Gastroesophageal sphincter (tissue), 4 donors: Measurements from ENCODE around the gene IL1RAPL1. TPM values are rescaled to one million over a fixed set of nuclear protein-coding genes. Genes with fewer than 3 reads are reported as not detected.

Source experiments
- ATAC-seq: fragments of 150-250 bp; one replicate; pipeline ENCODE4 v1.9.1; 2016; ENCODE audit warnings: mild to moderate bottlenecking, moderate library complexity
- H3K27ac ChIP-seq, 4 donors: fragments of 200-600 bp; sonication (generic) in 3 of 4; 1 replicate in 3 of 4; 2 replicates in 1 of 4; pipeline ENCODE4 v1.5.1; 2016 to 2019
- H3K27me3 ChIP-seq: fragments of 200-600 bp; sonication (generic); one replicate; pipeline ENCODE4 v1.5.1; 2019
- H3K36me3 ChIP-seq, 2 donors: fragments of 200-600 bp; sonication (generic); one replicate each; pipeline ENCODE4 v1.5.1; 2019; ENCODE audit warnings: control low read depth in 1 of 2
- H3K4me1 ChIP-seq, 3 donors: fragments of 200-600 bp; sonication (generic); 1 replicate in 2 of 3; 2 replicates in 1 of 3; pipeline ENCODE4 v1.5.1; 2016 to 2019; ENCODE audit warnings: control low read depth in 2 of 3
- H3K4me3 ChIP-seq, 2 donors: fragments of 200-600 bp; sonication (generic); one replicate each; pipeline ENCODE4 v1.5.1; 2019; ENCODE audit warnings: mild to moderate bottlenecking in 1 of 2, moderate library complexity in 1 of 2
- H3K9me3 ChIP-seq, 3 donors: fragments of 200-600 bp; sonication (generic); one replicate each; pipeline ENCODE4 v1.5.1; 2017 to 2019; ENCODE audit warnings: control low read depth in 2 of 3
- EP300 ChIP-seq: sonication (generic); formaldehyde crosslinking; IDR thresholded peaks from one replicate; pipeline ENCODE4 v1.6.1; 2017; ENCODE audit warnings: antibody characterized with exemption, mild to moderate bottlenecking
- POLR2A ChIP-seq, 2 donors: fragments of 450-650 bp; IDR thresholded peaks; one replicate each; pipeline ENCODE4 v1.6.1; 2017; ENCODE audit warnings: antibody characterized with exemption in 2 of 2, mild to moderate bottlenecking in 2 of 2, moderate library complexity in 1 of 2
- POLR2AphosphoS5 ChIP-seq: sonication (generic); formaldehyde crosslinking; IDR thresholded peaks from one replicate; pipeline ENCODE4 v1.6.1; 2017; ENCODE audit warnings: antibody characterized with exemption
- WGBS, 2 donors: methylation state at CpG; one replicate each; pipeline ENCODE4 v1.1.5; 2018; ENCODE audit warnings: low coverage in 1 of 2; 5-methylcytosine and 5-hydroxymethylcytosine counted together
- total RNA-seq, 4 donors: library from RNA; depleted of rRNA; stranded (reverse); fragments of >200 nt; gene quantifications; one replicate each; pipeline ENCODE4 v1.1.0, GENCODE V29; 2016
- TF ChIP-seq, protein P1 (sequence below), 4 experiments: fragments of 200-600 bp in 2 of 4; fragments of 450-650 bp in 2 of 4; sonication (generic) in 1 of 4; IDR thresholded peaks; one replicate each; pipeline ENCODE4 v1.5.1; 2017 to 2019; ENCODE audit warnings: antibody characterized with exemption in 4 of 4, mild to moderate bottlenecking in 2 of 4, moderate library complexity in 2 of 4

The IL1RAPL1 gene
- total RNA-seq, 4 donors from 2014 or later: 0.27 to 1.6 (median 0.44) TPM

DNA sequence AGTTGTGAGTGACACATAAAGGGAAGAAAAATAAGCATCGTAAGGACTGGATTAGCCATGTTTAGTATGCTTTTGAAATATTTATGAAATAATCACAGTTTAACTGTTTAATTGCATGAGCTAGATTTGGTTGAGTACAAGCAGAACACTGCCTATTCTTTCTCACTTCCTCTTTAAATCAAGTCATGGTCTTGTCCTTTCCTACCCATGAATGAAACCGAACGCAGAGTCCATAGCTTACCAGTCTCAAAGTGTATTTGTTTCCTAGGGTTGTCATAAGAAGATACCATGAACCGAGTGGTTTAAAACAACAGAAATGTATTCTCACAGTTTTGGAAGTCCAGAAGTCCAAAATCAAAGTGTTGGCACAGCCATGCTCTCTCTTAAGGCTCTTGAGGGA is 944.1 kb downstream of the IL1RAPL1 start:
- Histone ChIP-seq H3K36me3 (no peaks in the 10 kb centered on the region), H3K27me3 (no peaks in the 10 kb centered on the region), H3K27ac (no peak overlapping the region), H3K9me3 (no peaks in the 10 kb centered on the region), H3K4me3 (no peak overlapping the region), H3K4me1 (no peaks in the 10 kb centered on the region)
- TF ChIP-seq, protein P1, sequence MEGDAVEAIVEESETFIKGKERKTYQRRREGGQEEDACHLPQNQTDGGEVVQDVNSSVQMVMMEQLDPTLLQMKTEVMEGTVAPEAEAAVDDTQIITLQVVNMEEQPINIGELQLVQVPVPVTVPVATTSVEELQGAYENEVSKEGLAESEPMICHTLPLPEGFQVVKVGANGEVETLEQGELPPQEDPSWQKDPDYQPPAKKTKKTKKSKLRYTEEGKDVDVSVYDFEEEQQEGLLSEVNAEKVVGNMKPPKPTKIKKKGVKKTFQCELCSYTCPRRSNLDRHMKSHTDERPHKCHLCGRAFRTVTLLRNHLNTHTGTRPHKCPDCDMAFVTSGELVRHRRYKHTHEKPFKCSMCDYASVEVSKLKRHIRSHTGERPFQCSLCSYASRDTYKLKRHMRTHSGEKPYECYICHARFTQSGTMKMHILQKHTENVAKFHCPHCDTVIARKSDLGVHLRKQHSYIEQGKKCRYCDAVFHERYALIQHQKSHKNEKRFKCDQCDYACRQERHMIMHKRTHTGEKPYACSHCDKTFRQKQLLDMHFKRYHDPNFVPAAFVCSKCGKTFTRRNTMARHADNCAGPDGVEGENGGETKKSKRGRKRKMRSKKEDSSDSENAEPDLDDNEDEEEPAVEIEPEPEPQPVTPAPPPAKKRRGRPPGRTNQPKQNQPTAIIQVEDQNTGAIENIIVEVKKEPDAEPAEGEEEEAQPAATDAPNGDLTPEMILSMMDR (IDR thresholded peaks at IDR 0.05): no peak
- TF ChIP-seq POLR2A (IDR thresholded peaks at IDR 0.05) (no peak), POLR2AphosphoS5 (no peak), EP300 (no peak)
- 57 to 71% methylated on average over 2 to 3 of the region's 4 CpGs for WGBS, 2 donors
- no peak for ATAC-seq

DNA sequence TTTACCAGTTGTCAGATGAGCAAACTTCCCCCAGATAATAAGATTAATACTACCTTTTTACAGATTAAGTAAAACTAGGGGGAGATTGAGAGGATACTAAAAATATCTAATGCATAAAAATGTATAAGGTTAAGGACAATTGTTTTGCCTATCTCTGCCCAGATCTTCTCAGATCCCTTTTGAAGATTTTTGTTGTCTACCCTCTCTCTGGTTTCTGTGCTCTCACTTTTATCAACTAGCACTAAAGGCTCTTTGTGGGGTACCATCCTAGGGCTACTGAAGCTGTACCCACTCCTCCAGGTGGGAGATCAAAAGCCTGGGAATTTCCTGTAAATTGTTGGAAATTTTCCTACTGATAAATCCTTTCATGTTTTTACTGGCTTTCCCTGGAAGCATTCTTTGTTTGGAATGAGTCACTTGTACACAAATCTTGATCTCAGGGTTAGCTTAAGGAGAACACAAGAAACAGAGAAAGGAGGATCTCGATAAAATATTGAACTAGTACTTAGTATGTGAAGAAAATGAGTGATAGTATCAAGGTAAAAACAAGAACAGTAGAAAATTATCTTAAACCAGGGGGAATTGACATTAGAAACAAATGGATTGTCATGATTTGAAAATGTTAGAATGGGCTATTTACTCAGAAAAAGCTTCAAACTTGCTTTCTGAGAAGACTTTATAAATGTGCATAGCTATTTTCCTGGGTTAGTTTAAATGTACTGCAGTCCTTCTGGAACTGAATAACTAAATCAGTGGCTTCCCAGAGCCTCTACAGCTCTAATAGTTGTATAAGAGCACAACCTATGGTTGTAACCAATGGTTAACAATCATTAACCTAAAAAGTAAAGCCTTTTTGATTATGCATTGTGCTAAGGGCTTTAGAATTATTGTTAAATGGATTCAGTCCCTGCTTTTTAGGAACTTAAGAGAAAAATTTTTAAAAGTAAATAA is 948.2 kb downstream of the IL1RAPL1 start:
- no peaks in the 10 kb centered on the region for H3K9me3 ChIP-seq
- H3K4me1 ChIP-seq: no peaks in the 10 kb centered on the region
- no peak overlapping the region for H3K4me3 ChIP-seq
- TF ChIP-seq, protein P1 (IDR thresholded peaks at IDR 0.05): no peak
- TF ChIP-seq POLR2A (IDR thresholded peaks at IDR 0.05) (no peak), EP300 (no peak), POLR2AphosphoS5 (no peak)
- WGBS, 2 donors: 60 to 83% methylated on average over 1 of the region's 1 CpG
- no peak overlapping the region for H3K27ac ChIP-seq
- no peak for ATAC-seq
- H3K36me3 ChIP-seq: no peaks in the 10 kb centered on the region
- no peaks in the 10 kb centered on the region for H3K27me3 ChIP-seq

DNA sequence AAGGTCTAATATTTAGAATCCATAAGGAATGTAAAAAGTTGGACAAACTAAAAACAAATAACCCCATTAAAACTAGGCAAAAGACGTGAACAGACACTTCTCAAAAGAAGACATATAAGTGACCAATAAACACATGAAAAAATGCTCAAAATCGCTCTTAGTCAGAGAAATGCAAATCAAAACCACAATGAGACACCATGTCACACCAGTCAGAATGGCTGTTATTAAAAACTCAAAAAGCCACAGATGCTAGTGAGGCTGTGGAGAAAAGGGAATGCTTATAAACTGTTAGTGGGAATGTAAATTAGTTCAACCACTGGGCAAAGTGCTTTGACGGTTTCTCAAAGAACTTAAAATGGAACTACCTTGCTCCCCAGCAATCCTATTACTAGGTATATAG is 953.8 kb downstream of the IL1RAPL1 start:
- Histone ChIP-seq H3K36me3 (no peaks in the 10 kb centered on the region), H3K27me3 (no peaks in the 10 kb centered on the region), H3K4me3 (no peak overlapping the region), H3K9me3 (no peaks in the 10 kb centered on the region), H3K27ac (no peak overlapping the region), H3K4me1 (no peaks in the 10 kb centered on the region)
- TF ChIP-seq POLR2AphosphoS5 (no peak), EP300 (no peak), POLR2A (IDR thresholded peaks at IDR 0.05) (no peak)
- TF ChIP-seq, protein P1 (IDR thresholded peaks at IDR 0.05): no peak
- ATAC-seq: no peak
- WGBS, 2 donors: 71 to 94% methylated on average over 1 to 2 of the region's 3 CpGs

DNA sequence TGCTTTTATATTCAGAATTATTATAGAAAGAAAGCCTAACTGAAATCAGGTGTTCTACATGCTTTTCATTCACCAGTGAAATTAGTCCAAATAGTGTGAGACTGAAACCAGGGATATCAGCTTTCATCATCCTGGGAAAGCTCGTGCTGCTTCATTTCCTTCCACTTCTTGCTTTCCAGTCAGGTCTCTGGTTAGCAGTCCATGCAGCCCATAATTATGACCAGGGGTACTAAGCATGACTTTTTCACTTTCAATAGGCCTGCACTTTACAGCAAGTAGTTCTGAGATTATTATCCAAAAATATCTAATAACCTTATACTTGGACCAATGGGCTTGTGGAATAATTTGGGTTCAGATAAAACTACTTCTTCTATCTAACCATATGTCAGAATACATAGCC is 954.9 kb downstream of the IL1RAPL1 start:
- no peaks in the 10 kb centered on the region for H3K9me3 ChIP-seq
- H3K27me3 ChIP-seq: no peaks in the 10 kb centered on the region
- TF ChIP-seq, protein P1 (IDR thresholded peaks at IDR 0.05): no peak
- TF ChIP-seq POLR2A (IDR thresholded peaks at IDR 0.05): no peak
- no peak for TF ChIP-seq EP300
- no peak for TF ChIP-seq POLR2AphosphoS5
- no peak overlapping the region for H3K27ac ChIP-seq
- no peak overlapping the region for H3K4me3 ChIP-seq
- H3K36me3 ChIP-seq: no peaks in the 10 kb centered on the region
- WGBS, 2 donors: 38 to 82% methylated on average over 1 of the region's 1 CpG
- ATAC-seq: no peak
- H3K4me1 ChIP-seq: no peaks in the 10 kb centered on the region

DNA sequence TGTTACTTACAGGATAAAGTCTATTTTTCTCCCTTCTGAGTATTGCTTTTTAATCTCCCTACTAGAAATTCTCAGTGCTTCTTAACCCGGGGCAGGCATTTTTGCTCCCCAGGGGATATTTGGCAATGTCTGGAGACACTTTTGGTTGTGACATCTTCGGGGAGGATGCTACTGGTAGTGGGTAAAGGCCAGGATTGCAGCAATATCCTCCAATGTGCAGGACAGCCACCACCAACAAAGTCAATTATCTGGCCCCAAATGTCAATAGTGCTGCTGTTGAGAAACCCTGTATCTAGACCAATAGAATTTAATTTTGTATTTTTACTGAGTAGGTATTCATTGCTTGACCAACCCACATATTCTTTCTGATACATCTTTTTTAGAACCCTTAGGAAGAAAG is 958.6 kb downstream of the IL1RAPL1 start:
- Histone ChIP-seq H3K9me3 (no peaks in the 10 kb centered on the region), H3K4me3 (no peak overlapping the region), H3K27ac (no peak overlapping the region), H3K27me3 (no peaks in the 10 kb centered on the region), H3K4me1 (no peaks in the 10 kb centered on the region), H3K36me3 (no peaks in the 10 kb centered on the region)
- WGBS, 2 donors: 58% methylated on average over 2 of the region's 2 CpGs; no CpG with 5 or more reads in 1 of the 2 donors
- no peak for TF ChIP-seq POLR2A (IDR thresholded peaks at IDR 0.05)
- no peak for ATAC-seq
